Ishikawa (cell line): ENCODE results near the gene FADS1.
A peak's percentile ranks its signal among the peaks of the same experiment; 100 is the strongest.

Source experiments
- CEBPB ChIP-seq: IDR thresholded peaks from 2 replicates; pipeline ENCODE4 v1.6.1; 2012
- CREB1 ChIP-seq: IDR thresholded peaks from 2 replicates; pipeline ENCODE4 v1.6.1; 2012; ENCODE audit warnings: low read depth
- EGR1 ChIP-seq: IDR thresholded peaks from 2 replicates; pipeline ENCODE4 v1.6.1; 2012
- EP300 ChIP-seq: IDR thresholded peaks from 2 replicates; pipeline ENCODE4 v1.6.1; 2012; ENCODE audit warnings: borderline replicate concordance
- FOXM1 ChIP-seq: IDR thresholded peaks from 2 replicates; pipeline ENCODE4 v1.6.1; 2012; ENCODE audit warnings: low read depth, borderline replicate concordance
- MAX ChIP-seq: IDR thresholded peaks from 2 replicates; pipeline ENCODE4 v1.6.1; 2012
- NFIC ChIP-seq: IDR thresholded peaks from 2 replicates; pipeline ENCODE4 v1.6.1; 2012
- RAD21 ChIP-seq: IDR thresholded peaks from 2 replicates; pipeline ENCODE4 v1.6.1; 2012; ENCODE audit warnings: low read depth
- REST ChIP-seq: IDR thresholded peaks from 2 replicates; pipeline ENCODE4 v1.6.1; 2012; ENCODE audit warnings: low read depth, mild to moderate bottlenecking
- TAF1 ChIP-seq: IDR thresholded peaks from 2 replicates; pipeline ENCODE4 v1.6.1; 2012; ENCODE audit warnings: low read depth, mild to moderate bottlenecking
- TCF12 ChIP-seq: IDR thresholded peaks from 2 replicates; pipeline ENCODE4 v1.6.1; 2012; ENCODE audit warnings: low read depth
- TEAD4 ChIP-seq: IDR thresholded peaks from 2 replicates; pipeline ENCODE4 v1.6.1; 2012
- YY1 ChIP-seq: IDR thresholded peaks from 2 replicates; pipeline ENCODE4 v1.6.1; 2012; ENCODE audit warnings: low read depth
- ZBTB7A ChIP-seq: IDR thresholded peaks from 2 replicates; pipeline ENCODE4 v1.6.1; 2012; ENCODE audit warnings: low read depth
- TF ChIP-seq, protein P1 (sequence below): IDR thresholded peaks from 2 replicates; pipeline ENCODE4 v1.6.1; 2012

Gene FADS1

GRCh38 chr11:61816736-61817455 is at the start of gene FADS1:
TSS of gene FADS1 (minus strand) at chr11:61817003. CDS start at chr11:61816929, 74 bp downstream.
- TF ChIP-seq EP300 (no peak; the same call in 1 of the 2 replicates), MAX (peak; percentile 93), ZBTB7A (no peak; the same call in 1 of the 2 replicates), TCF12 (peak; percentile 61; the same call in 1 of the 2 replicates), EGR1 (no peak), CEBPB (peak; percentile 91), TEAD4 (no peak), RAD21 (peak; percentile 21; the same call in 1 of the 2 replicates), TAF1 (peak; percentile 32; the same call in 1 of the 2 replicates), NFIC (peak; percentile 69), FOXM1 (no peak), YY1 (no peak), REST (no peak), CREB1 (peak; percentile 55)
- TF ChIP-seq, protein P1, sequence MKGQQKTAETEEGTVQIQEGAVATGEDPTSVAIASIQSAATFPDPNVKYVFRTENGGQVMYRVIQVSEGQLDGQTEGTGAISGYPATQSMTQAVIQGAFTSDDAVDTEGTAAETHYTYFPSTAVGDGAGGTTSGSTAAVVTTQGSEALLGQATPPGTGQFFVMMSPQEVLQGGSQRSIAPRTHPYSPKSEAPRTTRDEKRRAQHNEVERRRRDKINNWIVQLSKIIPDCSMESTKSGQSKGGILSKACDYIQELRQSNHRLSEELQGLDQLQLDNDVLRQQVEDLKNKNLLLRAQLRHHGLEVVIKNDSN: peak; percentile 20; the same call in 1 of the 2 replicates

DNA sequence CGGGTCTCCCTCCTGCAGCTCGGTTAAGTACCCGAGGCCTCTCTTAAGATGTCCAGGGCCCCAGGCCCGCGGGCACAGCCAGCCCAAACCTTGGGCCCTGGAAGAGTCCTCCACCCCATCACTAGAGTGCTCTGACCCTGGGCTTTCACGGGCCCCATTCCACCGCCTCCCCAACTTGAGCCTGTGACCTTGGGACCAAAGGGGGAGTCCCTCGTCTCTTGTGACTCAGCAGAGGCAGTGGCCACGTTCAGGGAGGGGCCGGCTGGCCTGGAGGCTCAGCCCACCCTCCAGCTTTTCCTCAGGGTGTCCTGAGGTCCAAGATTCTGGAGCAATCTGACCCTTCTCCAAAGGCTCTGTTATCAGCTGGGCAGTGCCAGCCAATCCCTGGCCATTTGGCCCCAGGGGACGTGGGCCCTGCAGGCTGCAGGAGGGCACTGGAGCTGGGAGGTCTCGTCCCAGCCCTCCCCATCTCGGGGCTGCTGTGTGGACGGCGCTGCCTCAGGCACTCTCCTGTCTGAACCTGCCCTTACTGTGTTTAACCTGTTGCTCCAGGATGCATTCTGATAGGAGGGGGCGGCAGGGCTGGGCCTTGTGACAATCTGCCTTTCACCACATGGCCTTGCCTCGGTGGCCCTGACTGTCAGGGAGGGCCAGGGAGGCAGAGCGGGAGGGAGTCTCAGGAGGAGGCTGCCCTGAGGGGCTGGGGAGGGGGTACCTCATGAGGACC is 49.6 kb upstream of the FADS1 start:
- TF ChIP-seq TCF12 (no peak), REST (no peak), FOXM1 (no peak), YY1 (no peak), RAD21 (no peak), ZBTB7A (no peak)

DNA sequence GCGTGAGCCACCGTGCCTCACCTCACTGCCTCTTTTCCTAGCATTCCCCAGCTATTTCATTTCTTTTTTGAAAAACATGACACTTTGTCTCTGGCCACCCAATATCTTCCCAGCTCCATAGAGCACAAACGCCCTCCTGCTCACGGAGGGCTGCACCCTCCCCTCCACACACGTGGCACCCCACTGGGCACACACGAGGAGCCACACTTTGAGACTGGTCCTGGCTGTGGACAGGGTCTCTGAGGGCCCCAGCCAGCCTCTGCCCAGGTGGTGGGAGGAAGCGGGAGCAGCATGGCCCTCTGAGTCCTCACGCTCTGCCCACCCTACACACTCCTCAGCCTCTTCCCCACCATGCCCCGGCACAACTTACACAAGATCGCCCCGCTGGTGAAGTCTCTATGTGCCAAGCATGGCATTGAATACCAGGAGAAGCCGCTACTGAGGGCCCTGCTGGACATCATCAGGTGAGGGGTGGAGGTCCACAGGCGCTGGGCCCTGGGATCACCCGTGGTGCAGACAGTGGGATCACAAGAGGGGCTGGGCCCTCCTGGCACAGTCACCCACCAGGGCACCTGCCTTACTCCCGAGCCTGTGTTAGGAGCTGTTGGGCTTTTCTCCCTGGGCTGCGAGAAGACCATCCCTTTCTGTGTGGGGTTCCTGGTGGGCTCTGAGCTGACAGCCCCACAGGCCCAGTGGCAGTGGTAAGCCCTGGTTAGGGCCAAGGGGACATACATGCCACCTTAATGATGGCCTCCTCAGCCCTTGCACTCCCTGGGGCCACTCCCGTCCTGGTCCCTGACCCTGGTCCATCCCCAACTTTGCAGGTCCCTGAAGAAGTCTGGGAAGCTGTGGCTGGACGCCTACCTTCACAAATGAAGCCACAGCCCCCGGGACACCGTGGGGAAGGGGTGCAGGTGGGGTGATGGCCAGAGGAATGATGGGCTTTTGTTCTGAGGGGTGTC is 48.3 kb upstream of the FADS1 start:
- TF ChIP-seq RAD21 (no peak), FOXM1 (no peak), YY1 (no peak), TCF12 (no peak), MAX (no peak), EGR1 (no peak), TEAD4 (no peak), NFIC (no peak), ZBTB7A (no peak), REST (no peak), TAF1 (no peak), CEBPB (no peak), CREB1 (no peak), EP300 (no peak)
- TF ChIP-seq, protein P1: no peak
